HPDE6-E6E7 (cell line): ENCODE data around the gene TSPAN18.

Experiments
- DNase-seq: peaks from one replicate; pipeline ENCODE4 v3.0.0; 2011; ENCODE audit warnings: missing footprints; ENCODE audit errors: extremely low spot score

The TSPAN18 gene

DNA sequence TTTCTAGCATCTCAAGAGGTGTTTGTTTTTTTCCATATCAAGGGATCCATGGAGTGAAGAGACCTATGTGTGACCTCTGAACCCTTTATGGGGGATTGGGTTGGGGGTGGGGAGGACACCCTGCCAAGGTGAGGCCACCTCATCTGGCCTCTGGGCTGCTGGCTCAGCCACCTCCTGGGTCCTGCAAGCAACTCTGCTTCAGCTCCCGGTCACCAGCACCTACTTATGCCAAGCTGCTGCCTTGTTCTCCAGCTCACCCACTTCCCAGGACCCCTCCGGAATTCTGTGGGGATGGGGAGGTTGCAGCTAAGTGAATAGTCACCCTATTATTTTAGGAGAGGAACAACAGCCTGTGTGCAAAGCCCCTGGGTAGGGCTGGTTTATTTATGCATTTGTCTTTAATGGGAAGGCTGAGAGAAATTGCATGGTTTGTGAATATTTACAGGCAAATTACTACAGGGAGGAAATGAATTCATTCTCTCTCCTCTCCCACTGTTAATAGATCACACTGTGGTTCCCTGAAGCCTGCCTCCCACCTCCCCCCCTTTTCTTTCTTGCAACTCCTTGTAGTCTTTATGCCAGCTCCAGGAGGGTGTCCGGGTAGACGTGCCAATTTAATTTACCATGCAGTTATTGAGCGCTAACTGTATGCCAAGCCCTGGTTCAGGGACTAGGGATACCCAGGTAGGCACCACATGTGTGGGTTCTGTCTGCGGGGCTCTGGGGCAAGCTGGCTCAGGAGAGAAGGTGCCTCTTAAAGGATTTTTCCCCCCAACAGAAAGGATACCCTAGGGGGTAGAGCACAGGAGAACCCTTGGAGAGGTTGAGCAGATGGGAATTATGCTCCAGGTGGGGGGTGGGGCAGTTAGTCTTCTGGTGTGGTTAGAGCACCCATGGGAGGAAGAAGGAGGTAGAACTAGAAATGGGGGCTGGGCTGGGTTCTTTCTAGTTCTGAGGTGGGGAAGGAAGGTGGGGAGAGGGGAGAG lies 50.7 kb downstream of the TSPAN18 start:
- no peak for DNase-seq

DNA sequence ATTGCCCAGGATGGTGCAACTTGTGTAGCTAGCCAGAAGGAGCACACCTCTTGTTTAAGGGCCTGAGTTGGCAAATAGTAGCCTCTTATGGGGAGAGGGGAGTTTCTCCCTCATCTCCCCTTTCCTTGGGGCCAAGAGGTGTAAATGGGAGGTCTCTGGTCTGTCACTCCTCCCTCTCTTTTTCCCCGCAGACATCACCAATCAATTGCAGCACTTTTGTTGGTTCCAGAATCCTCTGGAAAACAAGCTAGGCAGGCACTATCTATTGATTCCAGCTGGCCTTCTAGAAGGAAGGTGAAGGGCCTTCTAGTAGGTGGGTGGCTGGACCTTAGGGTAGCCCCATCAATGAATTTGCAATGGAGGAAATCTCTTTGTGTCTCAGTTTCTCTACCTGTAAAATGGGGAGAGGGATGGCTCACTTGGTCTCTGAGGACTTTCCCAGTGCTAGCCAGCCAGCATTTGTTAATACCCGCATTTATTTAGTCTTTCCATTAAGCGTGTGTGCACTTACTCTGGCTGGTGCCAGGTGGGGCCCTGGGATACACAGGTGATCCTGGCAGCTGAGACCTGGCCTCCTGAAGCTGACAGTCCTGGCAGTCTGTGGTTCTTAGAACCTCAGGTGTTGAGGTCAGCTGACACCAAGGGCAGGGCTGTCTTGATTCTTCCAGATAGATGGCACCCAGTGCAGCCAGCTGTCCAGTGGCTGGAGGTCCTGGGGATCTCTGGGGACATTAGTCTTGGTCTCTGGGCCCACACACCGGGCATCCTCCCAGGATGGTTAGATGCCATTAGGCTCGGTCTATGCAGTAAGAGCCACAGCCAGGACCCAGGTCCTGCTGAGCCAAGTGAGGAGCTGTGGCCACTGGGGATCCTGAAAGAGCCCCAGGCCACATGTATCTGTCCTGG lies 51.7 kb downstream of the TSPAN18 start:
- DNase-seq = no peak

DNA sequence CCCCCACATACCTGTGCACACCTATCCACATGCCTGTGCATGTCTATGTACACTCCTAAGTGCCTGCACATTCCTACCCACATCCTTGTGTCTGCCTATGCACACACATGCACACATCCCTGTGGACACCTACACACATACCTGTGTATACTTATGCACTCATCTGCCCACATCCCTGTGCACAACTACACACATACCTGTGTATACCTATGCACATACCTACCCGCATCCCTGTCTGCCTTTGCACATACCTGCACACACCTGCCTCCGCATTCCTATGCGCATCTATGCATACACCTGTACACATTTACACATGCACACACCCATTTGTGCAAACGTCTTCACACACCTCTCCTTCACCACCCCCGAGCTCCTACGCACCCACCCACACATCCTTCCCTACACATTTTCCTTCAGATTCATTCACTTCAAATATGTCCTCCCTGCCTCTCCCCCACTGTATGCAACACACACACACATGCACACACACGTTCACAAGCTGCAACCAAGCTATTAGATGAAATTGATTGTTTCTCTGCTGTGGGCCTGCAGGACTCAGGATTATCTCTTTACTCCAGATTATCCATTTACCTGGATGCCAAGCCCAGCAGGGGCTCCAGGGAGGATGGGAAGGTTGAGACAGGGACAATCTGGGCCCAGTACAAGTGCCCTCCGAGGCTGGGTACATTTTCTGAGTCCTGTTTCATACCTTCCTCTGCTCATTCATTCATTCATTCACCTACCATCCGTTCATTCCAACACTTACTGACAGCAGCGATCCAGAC lies 53.2 kb downstream of the TSPAN18 start:
- DNase-seq = no peak

DNA sequence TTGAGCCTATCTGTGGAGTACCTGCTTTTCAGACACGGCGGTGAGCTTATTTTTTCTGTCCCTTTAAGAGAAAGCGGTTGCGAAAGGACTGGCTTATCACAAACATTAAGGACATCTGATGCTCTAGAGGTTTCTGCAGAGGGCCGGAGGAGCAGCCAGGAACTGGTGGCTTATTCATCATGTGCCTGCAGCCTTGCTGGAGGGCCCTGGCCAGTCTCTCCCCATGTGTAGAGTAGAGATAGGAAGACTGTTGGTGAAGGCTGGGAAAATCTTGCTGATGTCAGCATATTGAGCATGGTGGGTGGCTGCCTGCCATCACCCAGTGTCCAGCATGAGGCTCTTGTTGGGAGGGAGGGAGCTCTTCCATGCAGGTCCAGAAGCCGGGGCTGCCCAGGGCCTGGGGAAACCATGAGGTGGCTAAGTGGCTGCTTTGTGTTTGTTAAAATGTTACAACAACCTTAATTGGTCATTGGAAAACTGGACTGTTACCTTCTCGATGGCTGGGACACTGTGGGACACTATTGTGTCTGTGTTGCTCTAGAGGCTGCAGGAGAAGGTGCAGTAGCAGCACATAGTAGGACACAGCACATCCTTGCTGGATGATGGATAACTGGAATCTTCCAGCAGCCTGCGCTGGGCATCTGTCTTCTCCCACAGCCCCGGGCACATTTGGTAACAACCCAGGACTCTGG lies 54.3 kb downstream of the TSPAN18 start:
- DNase-seq = no peak

DNA sequence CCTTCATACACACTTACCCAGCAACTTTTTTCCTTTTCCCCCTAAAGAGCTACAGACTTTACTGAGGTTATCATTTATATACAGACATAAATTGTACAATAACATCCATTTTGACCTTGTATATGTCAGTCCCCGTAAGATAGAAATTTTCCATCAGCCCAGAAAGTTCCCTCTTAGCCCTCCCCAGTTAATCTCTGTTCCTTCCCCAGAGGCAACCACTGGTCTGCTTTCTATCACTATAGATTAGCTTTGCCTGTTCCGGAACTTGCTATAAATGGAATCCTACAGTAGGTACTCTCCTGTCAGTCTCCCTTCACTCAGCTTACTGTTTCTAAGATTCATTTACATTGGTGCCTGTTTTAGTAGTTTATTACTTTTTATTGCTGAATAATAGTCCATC lies 54.9 kb downstream of the TSPAN18 start:
- no peak for DNase-seq

DNA sequence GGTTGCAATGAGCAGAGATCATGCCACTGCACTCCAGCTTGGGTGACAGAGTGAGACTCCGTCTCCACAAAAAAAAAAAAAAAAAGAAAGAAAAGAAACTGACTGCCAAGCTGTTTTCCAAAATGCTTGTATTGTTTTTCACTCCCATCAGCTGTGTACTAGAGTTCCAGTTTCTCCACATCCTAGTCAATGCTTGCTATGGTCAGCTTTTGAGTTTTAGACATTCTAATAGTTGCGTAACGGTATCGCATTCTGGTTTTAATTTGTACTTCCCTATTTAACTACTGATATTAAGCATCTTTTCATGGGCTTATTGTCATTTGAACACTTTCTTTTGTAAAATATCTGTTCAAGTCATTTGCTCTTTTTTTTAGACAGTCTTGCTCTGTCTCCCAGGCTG lies 55.7 kb downstream of the TSPAN18 start:
- no peak for DNase-seq

DNA sequence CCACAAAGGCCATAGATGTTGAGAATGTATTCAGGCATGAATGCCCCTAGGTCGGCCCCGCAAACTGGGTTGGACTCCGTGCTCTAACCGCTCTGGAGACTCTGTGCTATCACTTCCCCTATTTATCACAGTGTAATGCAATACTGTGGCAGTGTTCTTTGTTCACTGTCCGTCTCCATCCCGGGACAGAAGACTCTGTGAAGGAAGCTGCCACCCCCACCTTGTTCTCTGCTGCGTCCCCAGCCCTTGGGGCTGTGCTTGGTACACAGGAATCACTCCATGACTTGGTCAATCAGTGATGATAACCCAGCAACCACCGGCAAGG lies 57.6 kb downstream of the TSPAN18 start:
- DNase-seq = no peak

DNA sequence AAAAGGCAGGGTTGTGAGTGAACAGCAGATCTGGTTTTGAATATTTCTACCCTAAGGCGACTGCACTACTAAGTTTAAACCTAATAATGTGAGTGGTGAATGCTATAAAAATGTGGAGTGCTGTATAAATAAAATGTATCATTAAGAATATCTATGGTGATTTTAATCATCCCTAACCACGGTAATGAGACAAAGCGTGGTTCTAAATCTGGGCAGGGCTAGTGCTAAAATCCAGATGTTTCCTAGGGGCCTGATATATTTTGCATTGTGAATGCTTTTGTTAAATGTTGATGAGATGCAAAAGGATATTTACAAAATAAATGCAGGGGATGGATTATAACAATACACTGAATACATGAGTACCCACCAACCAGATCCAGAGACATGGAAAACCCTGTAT lies 58.1 kb downstream of the TSPAN18 start:
- DNase-seq = no peak

DNA sequence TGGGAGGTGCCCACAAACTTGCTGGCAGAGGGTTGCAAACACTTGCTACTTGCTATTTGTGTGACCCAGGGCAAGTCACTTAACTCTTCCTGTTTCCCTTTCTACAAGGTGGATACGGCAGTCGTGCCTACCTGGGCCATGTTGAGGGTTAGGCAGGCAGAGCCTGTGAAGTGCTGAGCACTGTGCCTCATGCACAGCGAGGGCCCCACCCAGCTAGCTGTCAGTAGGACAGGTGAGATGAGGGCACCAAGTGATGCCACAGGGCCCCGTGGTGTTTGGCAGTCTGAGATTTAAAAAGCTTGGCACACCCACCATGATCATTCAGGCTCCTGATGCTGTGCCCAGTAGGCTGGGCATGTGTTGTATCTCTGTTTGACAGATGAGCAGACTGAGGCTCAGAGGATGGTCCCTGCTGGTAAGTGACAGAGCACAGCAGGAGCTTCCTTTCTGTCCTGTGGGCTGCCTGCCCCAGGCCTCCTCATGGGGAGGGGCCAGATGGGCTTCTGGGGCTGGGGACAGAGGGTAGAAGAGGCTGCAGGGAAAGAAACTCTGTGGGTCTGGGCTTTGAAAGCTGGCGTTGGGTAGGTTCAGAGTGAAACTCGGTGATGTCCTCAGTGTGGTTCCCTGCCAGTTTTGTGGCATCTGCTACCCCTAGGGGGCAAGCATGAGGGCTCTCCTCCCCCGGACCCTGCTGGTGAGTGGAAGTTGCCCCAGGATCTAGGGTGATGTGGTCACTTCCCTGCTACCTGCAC lies 59.3 kb downstream of the TSPAN18 start:
- DNase-seq = no peak

DNA sequence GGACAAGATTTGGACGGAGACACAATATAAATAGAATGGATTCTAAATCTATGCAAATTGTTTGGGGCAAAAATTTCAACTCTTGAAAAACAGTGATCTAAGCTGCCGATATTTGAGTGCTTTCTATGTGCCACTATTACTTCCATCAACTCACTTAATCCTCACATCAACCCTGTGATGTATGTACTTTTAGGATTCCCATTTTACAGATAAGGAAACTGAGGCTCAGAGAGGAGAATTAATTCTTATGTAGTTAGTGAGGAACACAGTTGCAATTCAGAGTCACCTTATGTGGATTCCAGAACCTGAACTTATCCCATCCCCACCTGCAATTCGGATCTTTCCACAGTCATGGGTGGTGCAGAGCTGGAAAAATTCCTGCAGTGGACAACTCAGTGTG lies 60.3 kb downstream of the TSPAN18 start:
- DNase-seq = no peak

DNA sequence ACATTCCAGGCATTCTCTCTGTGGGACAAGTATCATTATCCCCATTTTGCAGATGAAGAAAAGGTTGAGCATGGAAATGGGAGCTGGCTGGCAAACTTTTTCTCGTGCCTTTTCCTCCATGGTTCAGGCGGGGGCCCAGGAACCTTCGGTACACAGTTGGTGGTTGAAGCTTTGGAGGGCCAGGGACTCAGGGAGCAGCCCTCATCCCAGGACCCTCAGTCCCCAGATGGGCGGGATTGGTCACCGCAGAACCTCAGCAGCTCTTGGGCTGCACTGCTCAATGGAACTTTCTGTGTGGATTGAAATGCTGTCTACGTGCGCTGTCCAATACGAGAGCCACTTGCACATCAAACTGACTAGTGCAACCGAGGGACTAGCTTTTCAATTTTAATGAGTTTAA lies 61.2 kb downstream of the TSPAN18 start:
- no peak for DNase-seq

DNA sequence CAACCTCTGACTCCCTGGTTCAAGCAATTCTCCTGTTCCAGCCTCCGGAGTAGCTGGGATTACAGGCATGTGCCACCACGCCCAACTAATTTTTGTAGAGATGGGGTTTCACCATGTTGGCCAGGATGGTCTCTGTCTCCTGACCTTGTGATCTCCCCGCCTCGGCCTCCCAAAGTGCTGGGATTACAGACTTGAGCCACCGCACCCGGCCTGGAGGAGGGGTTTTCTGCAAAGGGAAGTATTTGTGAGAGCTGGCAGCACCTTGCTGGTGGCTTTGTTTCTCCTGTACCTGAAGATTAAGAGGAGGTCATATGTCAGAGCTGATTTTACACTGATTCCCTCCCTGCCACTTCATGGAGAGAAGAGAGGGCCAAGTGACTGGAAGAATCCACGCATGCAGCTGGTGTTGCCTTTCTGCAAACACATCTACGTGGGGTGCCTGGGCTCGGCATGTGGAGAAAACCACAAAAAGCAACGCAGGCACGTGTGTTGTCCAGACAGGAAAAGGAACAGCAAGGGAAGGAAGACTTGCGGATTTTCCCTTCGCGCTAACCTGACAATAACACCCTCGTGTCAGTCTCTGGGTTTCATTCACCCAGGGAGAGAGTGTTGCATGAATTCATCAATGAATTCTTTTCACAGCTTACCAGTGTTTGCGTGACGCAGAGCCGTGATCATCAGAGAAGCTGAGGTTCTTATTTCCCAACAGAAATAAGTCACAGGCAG lies 61.9 kb downstream of the TSPAN18 start:
- no peak for DNase-seq

DNA sequence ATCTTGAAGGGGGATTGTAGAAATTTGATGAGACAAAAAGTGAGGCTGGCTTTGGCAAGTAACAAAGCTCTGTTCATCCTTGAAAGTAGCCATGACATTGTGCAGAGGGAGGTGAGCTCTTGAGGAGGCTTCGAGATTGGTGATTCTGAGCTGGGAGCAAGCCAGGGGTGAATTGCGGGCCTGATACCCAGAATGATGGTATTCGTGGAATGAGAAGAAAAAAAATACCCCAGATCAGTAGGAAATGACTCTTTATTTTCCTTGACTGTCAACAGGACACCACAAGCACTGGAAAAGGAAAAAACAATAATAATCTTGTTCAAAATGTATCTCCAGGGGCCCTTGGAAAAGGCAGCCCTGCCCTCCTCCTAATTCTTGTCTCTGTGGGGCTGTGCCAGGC lies 62.7 kb downstream of the TSPAN18 start:
- no peak for DNase-seq

DNA sequence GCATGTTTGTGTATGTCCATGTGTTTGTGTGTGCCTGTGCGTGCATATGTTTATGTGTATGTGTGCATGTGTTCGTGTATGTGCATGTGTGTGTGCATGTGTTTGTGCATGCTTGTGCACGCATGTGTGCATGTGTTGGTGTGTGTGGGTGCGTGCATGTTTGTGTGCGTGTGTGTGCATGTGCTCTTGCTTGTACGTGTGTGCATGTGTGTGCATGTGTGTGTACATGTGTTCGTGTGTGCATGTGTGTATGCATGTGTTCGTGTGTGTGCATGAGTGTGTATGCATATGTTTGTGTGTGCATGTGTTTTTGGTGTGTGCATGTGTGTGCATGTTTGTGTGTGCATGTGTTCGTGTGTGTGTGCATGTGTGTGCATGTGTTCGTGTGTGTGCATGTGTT lies 63.4 kb downstream of the TSPAN18 start:
- no peak for DNase-seq

DNA sequence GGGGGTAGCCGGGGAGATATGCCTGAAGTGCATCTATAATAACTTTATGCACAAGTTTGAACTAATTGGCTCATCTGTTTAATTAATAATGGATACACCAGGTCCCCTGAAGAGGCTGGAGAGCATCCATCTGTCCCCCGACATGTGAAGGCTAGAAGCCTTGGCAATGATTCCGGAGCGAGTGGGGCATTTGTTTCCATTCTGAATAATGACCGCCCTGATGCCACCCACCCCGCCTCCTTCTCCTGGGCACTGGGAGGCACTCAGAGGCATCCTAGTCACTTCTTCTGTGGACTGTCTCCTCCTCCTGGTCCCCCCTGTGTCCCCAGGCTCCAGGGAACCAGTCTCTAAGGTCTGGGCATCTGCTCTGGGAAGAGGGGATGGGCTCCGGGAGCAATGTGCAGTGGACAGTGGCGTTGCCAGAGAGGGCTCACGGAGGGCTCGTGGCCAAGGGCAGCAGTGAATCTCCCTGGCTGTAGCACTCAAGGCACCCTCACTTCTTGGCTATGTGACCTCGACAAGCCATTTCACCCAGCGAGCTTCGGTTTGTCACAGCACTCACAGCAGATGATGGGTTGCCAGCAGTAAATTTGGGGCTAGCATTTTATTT lies 64.7 kb downstream of the TSPAN18 start:
- DNase-seq = no peak

DNA sequence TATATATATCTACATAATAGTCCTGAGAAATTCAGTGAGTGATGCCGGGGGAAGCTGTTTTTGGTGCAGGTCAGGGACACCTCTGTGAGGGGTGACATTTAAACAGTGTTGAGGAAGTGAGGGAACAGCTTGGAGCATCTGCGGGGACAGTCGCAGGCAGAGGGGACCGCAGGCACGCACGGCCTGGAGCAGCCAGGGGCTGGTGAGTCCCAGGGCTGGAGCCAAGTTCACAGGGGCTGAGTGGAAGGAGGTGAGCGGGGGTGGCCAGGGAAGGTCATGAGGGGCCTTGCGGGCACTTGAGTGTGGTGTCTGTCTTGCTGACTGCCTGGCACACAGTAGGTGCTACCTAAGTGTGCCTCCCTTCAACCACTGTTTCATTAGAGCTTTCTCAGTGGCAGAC lies 65.4 kb downstream of the TSPAN18 start:
- no peak for DNase-seq

DNA sequence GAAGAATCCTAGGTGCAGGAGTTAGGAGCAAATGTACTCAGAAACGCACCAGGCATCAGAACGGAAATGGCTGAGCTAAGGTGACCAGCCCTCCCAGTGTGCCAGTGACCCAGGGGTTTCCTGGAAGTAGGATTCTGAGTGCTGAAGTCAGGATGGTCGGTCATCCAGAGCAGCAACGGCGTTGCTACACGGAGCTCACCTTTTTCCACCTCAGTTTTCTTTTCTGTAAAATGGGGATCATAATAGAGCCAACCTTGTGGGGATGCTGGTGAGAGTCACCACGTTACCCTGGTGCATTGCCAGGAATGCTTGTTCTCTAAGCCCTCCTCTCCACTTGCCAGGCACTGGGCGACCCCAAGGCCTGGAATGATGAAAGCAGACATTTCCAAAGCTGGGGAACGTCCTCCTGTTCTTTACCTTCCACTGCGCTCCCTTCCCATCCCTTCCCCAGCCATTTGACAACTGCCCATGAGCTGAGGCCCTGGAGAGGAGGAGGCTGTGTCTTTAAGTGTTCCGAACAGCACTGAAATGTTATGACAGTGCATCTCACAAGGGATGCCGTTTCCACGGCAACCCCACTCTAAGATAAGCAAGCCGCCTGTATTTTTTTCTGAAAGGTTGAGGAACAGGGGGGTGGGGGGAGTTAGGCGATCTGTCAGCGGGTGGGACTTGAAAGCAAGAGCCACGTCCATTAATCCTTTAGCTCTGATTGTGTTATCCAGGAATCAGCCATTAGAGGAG lies 66.8 kb downstream of the TSPAN18 start:
- no peak for DNase-seq

DNA sequence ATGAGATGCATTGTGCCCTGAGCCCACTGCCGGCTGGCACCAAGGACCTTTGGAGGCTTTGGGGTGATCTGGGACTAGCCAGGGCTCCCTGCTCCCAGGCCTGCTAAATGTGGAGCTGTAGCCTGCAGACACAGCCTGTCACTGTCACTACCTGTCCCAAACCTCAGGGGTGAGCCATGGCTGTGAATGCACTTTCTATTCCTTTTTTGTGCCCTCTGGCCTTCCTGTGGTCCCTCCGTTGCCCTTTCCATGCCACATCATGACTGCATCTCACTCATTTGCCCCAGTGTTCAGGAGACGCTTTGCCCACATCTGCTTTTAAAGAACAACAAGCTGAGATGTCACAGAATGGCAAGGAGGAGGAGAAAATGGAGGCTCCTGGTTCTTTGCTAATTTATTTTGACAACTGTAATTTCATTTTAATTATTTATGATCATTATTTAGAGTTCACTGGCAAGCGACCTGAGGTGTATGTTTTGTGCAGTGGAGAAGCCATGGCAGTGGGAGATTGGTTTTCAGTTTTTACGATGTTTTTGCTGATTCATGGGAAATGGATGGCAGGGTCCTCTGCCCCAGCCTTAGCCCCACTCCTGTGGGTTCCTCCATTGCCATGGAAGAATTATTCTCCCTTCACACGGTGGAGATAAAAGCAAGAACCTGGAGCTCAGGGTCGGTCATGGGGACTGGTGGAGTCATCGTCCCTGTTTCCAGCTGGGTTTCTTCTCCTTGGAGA lies 69.2 kb downstream of the TSPAN18 start:
- DNase-seq = no peak
